LNCAP (cell line): ENCODE results near the gene MRPL27.

ENCODE experiments used
- CTCF ChIP-seq: fragments of 450-650 bp; IDR thresholded peaks from 2 replicates; pipeline ENCODE4 v1.5.1; 2017; ENCODE audit warnings: mild to moderate bottlenecking

The MRPL27 gene

GRCh38 chr17:50372758-50373556, at the start of gene MRPL27, which contains the start of gene EME1:
Gene MRPL27, minus strand, starts transcription at chr17:50373184. Its CDS starts 14 bp downstream, at chr17:50373170.
Gene EME1, plus strand, starts transcription at chr17:50373229. Its CDS starts 1,980 bp downstream, at chr17:50375209.
- no peak for TF ChIP-seq CTCF

DNA sequence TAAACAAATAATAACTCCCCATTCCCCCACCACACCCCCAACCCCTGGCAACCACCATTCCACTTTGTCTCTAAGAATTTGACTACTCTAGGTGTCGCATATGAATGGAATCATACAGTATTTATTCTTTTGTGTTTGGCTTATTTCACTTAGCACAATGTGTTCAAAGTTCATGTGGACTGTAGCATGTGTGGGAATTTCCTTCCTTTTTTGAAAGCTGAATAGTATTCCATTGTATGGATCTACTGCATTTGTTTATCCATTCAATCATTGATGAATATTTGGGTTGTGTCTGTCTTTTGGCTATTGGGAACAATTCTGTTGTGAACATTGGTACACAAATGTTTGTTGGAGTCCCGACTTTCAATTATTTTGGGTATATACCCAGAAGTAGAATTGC, 49.8 kb upstream of the MRPL27 start:
- TF ChIP-seq CTCF: no peak

DNA sequence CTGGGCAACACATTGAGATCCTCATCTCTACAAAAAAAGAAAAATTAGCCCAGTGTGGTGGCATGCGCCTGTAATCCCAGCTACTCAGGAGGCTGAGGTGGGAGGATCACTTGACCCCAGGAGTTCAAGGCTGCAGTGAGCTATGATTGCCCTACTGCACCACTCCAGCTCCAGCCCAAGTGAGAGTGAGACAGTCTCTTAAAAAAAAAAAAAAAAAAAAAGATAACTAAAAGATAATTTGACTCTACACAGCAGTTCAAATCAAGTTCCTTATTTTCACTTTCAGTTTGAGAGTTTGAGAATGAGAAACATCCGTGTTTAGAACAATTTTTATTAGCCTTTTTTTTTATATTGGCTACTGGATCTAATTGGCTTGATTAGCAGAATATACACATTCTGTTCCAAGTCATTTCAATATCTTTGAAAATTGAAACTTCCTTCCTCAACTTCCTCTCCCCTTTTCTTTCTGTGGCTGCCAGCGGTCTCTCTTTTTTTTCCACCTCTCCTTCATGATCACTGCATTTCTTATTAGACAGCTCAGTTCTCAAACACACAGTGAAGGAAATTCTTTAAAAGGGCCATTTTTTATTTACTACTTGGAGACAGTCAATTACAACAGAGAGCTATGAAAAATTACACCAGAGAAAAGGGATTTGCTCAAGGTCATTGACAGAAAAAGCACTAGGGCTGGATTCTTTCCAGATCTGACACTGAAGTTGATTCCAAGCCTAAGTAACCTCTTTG, 48.5 kb upstream of the MRPL27 start:
- TF ChIP-seq CTCF: no peak

DNA sequence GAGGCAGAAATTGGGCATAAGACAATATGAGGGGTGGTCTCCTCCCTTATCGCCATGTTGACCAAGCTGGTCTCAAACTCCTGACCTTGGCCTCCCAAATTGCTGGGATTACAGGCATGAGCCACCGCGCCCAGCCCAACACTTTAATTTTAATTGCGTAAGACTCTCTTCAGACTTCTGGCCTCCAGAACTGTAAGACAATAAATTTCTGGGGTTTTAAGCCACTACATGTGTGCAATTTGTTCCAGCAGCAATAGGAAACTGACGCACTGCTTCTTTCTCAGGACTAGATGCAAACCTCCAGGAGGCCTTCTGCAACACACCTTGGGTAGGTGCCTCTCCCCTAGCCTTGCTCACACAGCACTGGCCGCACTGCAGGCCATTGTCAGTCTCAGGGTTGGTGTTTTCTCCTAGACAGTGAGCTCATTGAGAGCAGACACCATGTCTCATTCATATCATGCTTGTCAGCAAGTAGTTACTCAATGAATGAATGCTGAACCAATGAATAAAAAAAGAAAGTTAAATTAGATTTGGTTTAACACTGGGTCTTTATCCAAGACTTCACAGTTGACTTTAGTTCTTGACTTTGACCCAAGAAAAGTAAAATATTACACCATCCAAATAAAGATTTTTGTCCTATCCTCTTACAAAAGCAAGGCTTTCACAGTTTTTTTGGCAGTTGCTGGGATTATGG, 47.6 kb upstream of the MRPL27 start:
- no peak for TF ChIP-seq CTCF

DNA sequence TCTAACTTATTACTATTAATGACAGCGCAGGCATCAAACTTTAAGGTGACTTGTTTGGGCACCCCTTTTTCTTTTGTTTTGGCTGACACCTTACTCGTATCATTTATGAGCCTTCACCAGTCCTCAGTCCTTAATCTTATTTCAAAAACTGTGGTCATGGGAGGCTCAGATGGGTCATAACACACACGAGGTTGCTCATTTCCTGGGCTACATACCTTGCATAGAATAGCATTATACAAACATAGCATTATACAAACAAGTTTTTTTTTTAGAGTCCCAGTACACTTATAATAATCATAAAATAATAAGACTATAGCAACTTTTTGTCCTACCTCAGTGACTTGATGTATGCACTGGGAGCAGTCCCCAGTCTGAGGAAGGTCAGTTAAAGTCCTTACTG, 41.8 kb upstream of the MRPL27 start:
- TF ChIP-seq CTCF: no peak

DNA sequence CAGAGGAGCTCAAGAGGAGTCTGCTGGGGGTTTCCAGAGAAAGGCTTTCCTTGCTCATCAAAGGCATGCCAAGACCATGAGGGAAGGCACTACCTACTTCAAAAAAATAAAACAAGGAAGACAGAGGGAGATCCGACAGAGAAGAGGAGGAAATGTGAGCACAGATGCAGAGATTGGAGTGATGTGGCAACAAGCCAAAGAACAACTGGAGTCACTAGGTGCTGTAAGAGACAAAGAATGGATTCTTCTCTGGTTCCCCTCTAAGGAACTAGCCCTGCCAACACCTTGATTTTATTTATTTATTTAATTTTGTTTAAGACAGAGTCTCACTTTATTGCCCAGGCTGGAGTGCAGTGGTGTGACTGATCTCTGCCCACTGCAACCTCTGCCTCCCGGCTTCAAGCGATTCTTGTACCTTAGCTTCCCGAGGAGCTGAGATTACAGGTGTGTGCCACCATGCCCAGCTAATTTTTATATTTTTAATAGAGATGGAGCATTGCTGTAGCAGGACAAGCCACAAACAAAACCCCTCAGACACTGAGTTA, 39.3 kb upstream of the MRPL27 start:
- TF ChIP-seq CTCF: no peak

- no peak for TF ChIP-seq CTCF
Measured at GRCh38 chr17:50407921-50408320, 34.9 kb upstream of the MRPL27 start.
